HG02642 (cell line): Measurements from ENCODE around the gene LYZL4.

Source experiments
- ATAC-seq: cut with Tn5 transposase; IDR thresholded peaks from one replicate; pipeline ENCODE4 v1.9.1; 2021; ENCODE audit warnings: mild to moderate bottlenecking; ENCODE audit not compliant: unreplicated experiment, poor library complexity

The LYZL4 gene

DNA sequence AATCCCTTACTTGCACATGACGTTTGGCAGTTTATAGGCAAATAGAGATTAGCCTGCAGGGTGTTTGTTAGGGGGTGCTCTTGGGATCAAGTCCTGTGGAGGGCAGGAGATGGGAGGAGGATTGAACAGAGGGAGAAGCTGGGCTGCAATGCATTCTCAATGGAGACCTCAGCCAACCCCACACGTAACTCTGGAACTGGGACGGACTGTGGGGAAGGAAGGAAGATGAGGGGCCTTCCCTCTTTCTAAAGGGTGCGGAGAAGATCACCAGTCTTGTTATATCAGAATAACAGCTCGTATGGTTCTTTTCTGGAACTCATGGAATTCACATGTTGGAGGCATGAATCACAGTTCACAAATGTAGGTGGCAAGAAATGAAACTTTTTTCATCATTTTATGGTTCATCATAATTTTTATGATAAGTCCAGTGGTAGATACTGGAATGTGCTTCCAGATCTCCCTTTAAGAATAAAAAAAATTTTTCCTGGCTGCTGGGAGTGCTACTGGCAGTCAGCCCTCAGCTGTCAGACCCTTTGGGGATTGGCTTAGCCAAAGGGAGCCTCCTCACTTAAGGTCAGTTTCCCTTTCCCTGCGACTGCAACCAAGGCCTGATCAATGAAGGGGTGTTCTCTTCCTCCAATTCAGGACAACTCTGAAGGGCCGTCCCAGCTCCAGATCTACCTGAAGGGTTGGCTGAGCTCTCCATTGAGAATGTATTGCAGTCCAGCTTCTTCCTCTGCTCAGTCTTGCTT is 20.5 kb upstream of the LYZL4 start:
- no peak for ATAC-seq

DNA sequence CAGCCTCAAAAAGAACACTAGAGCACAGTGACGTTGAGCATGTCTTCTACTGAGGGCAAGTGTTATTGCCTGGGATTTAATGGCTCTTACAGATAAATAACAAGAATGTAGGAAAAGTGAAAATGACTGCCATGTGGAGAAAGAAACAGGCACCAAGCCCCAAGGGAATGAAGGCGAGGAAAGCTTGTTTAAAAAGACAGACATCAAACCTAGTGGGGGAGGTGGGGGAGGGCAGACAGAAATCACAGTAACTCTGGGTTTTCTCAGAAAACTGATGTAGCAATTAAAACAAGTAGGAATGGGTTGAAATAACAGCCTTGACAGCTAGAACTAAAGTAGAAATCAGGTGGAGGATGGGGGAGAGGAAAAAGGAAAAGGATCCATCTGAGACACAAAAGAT is 18.4 kb upstream of the LYZL4 start:
- no peak for ATAC-seq

DNA sequence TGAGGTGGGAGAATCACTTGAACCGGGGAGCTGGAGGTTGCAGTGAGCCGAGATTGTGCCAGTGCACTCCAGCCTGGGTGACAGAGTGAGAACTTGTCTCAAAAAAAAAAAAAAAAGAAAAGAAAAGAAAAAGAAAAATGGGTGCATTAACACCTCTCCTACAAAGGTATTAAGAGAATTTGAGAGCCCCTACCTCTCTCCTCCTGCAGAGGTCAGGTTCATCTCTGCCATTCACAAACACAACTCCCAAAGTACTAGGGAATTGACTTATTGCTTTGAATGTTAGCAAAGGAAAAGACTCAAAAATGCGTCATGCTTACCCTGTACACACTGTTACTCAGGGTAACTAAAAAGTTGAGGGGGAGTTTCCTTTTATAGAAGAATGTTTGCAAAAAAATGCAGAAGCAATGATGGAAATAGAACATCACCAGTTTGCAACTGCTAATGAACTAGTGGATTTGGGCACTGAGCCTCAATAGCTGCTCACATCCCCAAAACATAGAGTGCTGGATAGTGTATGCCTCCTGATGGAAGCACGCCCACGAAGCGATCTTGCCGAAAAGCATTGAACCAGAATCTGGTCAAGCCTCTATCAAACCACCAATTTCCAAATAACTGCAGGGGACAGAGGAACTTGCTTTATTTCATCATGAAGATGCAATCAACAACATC is 15.5 kb upstream of the LYZL4 start:
- no peak for ATAC-seq

DNA sequence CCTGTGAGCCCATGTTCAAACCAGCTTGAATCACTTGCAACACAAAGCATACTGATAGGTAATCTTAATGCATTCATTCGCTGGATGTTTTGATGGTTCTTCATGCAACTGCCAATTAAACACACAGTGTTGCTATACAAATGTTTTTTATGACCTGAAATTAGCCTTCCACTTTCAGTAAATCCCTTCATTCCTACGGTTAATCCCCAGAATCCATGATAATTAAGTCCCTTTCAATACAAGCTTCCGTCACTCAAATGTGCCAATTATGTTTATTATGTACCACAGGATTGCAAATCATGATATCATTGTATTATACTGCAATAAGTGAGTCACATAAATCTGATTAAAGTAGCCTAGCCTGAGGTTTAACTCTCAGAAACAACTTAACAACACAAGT is 14.5 kb upstream of the LYZL4 start:
- no peak for ATAC-seq

DNA sequence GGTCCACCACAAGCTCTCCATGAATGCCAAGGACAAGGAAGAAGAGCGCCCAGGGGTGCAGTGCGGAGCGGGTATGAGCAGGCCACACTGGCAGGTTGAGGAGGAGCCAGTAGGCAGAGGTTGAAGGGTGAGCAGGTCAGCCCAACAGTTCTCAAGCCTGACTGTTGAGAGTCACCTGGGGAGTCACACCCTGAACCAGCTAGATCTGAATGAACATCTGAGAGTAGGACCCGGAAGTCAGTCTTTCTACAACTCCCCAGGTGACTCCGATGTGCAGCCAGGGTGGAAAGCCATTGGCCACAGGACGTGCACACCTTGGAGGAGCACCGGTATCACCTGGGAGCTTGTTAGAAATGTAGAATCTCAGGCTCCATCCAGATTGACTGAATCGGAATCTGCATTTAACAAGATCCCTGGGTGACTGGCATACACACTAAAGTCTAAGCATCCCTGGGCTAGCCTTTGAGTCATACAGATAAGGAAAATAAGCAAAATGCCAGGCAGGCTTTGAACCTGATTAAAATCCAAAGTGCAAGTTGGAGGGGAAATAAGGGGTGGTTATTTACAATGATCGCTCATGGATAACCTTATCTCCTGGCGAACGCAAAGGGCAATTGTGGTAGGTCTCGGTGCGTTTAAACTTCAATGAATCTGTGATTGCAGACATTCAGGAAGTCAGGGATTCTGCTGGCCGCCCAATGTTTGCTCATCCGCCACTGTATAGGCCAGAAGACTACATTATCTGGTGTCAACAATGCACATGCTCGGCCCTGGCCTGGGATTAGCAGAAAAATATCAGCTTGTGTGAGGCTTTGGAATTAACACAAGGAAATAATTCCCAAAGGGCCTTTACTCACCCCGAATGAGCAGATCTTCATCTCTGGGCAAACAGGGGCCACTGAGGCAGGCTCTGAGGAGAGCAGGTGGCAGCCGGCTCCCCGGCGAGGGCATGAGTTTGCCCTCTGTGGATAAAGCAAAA is 11.7 kb upstream of the LYZL4 start:
- no peak for ATAC-seq

DNA sequence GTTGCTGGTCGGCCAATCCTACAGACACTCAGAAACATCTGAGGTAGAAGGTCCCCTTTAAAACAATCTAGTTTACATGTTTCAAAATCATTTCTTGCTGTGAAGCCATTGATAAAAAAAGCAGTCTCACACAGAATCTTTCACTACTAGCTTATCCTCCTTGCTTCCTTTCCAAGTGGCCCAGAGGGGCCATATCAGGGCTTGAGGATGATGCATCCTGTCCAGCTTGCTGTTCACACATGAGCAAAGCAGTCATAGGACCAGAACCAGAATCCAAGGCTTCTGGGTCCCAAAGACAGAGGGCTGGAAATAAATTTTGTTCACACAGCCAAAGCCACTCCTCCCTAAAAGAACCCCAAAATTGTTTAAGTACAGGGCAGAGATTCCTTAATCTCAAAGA is 9.2 kb upstream of the LYZL4 start:
- ATAC-seq = no peak

DNA sequence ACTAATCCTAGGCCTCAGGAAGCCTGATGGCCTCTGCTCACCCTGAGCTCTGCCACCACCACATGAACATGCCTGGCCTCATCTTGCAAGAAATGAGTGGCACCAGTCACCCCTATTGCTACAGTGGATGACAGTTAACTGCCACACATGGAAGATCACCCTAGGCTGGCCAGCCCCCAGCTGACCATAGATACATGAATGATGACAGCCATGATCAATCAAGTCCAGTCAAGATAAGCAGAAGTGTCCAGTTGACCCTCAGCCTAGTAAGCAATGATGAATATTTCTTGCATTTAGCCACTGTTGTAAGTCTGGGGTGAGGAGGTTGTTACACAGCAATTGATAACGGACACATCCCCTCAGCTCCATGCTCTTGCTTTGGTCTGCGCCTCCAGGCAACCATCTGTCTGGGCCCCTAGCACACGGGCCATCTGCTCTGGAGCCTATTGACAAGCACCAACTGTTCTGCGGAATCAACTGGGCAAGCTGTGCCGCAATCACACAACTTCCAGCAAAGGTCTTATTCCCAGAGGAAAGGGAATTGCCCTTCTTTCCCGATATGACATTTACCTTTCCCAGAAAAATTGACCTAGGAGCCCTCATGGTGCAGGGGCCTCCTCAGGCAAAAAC is 2.2 kb upstream of the LYZL4 start:
- ATAC-seq = no peak

DNA sequence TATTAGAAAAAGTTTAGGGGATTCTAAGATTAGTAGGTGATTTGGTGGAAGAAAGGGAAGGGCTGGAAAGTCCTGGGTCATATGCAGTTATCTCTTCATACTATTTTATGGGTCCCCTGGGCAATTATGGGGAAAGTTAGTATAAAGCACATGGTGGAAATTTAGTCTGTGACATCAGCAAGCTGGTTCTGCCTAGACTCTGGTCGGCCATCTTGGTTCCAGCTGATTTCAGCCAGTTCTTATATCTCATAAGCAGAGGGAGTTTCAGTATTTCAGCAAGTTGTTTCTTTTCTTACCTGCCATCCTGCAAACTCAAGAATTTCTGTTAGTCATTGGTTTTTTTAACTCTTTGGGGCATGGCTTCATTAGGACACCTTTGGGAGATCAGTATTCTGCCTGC is 1.0 kb upstream of the LYZL4 start:
- no peak for ATAC-seq

DNA sequence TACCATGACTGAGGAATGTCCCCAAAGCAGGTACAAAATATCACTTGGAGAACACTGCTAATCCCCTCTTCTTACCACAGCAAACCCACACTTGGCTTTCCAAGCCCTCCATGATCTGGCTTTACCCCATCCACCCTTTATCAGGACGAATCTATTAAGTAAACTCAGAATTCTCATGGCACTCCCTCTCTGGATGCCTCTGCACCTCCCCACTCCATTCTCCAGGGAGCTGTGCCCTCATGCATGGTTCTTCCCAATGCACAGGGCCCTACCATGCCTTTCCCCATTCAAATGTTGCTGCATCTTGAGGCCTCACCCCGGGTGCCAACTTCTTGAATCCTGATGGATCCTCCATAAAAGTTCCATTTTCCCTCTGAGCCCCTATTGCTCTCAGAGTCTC is 2.3 kb downstream of the LYZL4 start:
- ATAC-seq = no peak

DNA sequence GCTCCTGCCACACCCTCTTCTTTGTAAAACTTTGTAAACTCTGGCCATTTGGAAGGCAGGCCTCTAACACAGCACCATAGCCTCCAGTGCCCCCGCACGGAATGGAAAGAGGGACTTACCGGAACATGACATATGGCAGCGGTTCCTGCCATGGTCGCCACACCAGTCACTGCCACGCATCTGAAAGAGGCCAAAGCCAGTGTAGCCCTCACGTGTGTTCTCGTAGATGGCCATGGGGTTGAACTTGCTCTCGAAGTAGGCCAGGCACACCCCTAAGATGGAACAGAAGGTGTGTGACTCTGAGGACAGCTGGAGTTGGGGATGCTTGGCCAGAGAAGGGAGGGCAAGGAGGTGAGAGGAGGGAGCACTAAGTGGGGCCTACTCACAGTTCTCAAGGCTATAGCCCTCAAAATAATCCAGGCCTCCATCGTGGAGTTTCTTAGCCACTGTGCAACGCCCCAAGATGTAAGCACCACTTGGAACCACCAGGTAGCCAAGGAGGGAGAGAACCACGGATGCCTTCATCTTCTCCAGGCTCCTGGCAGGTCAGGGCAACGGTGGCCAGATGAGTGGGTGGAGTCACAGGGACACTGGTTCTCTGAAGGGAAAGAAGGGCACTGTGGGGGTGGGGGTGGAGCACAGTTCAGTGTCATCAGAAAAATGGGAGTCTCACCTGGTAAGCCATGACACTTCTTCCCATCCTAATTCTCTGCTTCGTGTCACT is 3.5 kb downstream of the LYZL4 start:
- no peak for ATAC-seq

DNA sequence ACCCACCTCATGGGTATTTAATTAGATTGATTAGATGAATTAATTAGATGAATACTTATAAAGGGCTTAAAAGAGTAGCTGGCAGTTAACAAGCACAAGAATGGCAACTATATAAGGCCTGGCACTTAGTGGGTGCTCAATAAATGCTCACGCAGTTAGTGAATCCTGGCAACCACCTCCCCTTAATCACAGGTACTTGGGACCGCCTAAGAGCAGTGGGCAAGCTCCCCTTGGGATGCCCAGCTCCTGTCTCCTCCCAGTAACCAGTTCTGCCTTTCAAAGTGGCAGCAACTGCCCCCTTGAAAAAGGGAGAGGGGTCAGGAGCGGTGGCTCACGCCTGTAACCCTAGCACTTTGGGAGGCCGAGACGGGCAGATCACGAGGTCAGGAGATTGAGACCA is 4.6 kb downstream of the LYZL4 start:
- ATAC-seq = no peak

DNA sequence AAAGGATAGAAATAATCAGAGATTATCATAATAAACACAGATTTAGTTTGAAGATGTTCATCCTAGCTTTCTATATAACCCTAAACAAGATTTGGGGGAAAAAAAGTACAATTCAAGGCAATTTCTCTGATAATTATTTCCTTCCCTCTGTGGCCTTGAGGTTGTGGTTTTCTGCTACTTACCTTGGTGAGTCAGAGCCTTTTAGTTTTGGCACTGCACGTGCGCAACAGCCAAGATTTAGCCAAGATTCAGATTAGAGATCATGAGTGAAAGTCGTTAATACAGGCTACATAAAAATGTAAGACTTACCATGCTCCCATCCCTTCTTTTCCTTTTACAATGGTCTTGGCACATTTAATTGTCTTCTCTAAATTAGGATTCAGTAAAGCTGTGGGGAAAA is 6.7 kb downstream of the LYZL4 start:
- no peak for ATAC-seq

DNA sequence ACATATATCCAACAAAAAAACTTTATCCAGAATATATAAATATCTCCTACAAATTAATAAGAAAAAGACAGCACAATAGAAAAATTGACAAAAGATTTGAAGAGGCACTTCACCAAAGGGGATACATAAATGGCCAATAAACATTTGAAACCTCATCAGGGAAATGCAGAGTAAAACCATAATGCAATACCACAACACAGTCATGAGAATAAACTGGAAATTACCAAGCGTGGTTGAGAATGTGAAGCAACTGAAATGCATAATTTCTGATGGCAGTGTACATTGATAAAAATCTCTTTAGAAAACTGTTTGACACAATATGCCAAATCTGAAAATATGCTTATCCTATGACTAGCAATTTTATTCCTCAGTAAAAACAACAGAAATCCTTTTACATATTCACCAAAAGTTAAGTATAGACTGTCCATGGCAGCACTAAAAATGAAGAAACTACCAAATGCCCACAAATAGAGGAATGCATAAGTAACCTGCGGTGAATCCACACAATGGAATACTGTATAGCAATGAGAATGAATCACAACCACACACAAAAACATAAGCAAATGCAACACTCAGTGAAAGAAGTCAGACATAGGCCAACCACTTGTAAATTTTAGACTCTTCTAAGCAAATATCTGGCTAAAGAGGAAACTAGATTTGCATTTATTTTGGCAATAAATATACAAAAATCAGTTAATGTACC is 7.9 kb downstream of the LYZL4 start:
- ATAC-seq = no peak

DNA sequence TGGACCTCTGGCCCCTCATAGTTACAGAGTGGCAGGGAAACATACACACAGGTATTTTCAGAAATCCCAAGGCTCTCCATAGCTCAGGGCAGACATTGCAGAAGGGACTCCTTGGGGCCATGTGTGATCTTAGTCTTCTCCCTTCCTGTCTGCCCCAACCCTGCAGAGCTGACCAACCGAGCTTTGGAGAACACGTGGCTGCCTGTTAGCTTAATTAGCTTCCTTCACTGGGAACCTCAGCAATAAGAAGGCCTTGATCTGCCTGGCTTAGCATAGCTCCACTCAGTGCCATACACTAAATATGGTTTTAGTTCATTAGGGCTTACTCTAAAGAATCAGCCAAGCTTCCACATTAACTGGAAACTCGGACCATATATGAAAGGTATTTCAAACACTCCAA is 12.3 kb downstream of the LYZL4 start:
- no peak for ATAC-seq

DNA sequence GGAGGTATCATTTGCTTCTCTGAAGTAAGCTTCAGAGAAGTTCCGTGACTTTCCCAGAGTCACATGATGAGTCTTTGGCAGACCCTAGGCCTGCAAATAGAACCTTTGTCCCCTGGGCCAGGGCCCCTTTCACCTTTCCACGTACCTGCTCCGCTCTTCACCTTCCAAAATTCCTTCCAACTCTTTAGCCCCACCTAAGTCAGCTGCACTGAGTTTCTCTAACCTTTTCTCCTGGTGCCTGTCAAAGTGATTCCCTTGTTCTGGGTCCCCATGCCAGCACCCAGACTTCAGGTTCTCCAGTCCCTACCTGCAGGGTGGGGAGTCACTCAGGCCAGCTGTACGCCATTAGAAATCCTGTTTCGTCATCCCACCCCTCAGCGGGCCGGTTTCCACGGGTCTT is 12.8 kb downstream of the LYZL4 start:
- no peak for ATAC-seq

DNA sequence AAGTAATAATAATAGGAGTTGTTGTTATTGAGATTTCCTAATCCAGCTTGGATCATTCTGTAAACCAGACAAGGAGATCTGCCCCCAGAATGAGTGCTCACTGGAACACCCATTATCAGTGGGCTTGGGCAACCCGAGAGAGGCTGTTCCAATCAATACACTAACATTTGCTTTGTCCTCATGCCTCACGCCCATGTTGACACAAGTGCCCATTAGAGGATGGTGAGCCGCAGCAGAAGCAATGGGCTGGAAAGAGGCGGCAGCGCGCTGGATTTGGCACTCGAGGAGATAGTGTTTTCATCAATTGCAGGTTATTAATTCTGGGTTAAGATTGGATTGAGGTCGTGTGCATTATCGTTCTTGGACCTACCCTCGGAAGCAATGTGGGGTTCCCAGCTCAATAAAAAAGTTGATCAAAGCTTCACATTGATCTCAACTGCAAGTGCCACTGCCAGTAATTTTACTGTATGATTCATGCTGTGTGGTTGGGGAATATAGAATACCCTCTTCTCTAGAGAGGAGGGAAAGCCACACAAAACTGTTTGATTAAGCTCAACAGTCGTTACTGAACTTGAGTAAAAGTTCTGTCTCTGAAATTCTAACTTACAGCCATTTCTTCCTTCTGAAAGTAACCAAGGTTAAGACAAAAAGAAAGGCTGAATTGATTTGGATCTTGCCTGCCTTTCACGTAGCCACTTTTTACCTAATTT is 15.7 kb downstream of the LYZL4 start:
- ATAC-seq = no peak

DNA sequence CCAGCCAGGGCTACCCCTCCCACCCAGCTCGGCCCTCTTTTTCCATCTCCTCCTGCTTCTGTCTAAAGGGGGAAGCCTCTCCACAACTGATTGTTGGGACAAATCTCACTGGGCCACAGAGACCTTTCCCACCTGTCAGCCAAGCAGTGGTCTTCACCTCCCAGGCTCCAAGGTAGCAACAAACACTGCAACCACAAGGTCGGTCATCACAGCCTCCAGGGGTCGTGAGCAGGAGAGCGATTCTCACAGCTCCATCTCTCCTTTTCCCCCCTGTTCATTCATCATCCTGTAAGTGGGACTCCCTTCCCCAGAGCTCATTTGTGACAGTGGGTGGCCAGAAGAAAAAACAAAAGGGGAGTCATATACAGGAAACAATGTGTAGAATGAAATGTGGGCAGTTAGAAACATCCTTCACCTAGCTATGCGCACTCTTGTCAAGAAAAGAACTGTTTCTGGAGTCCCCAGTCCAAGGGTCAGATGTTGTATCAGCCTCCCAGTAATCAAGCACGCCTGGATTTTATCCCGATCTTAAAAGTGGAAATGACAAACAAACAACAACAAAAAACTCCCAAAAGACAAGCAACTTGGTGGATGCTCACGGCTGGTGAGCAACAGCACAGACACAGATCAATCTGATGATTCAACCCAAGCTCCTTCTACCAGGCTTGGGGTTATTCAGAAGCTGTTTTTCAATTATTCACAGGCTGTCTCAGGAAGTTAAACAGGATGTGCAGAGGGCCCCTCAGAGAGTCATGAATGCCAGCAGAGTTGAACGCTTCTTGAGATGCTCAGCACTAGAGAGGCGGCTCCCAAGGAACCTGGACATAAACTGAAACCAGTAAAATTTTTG is 22.4 kb downstream of the LYZL4 start:
- ATAC-seq = no peak

DNA sequence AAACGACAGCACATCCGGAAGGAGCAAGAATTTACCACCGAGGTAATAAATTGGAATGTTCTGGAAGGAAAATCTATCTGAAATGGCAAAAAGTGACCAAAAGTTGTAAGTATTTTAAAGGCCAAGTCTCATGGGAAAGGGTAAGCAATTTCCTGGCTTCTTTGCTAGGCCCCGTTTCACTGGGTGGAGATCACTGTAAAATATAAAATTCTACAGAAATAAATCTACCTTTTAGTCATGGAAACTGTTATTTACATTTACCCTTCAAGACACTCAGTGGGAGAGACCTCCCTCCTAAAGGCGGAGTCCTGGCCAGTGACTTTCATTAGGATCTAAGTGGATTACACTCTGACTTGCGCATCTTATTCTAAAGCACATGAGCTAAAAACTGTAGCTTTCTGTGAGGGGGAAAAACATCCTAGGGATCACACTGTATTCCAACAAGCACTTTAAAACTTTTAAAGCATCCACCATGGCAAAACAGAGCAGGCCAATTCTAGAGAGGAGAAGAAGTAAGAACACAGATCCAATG is 28.8 kb downstream of the LYZL4 start:
- no peak for ATAC-seq
